Loucy (cell line): ENCODE measurements around the gene ATP2A2.

Experiments
- H2AFZ ChIP-seq: fragments of 200-600 bp; sonication (generic); 2 replicates; pipeline ENCODE4 v1.6.0; 2016; ENCODE audit warnings: antibody characterized with exemption, mild to moderate bottlenecking, low read length, moderate library complexity
- H3F3A ChIP-seq: fragments of 200-600 bp; 2 replicates; pipeline ENCODE4 v1.6.0; 2016; ENCODE audit warnings: antibody characterized with exemption, low read depth, mild to moderate bottlenecking
- H3K27me3 ChIP-seq: fragments of 200-600 bp; sonication (generic); 2 replicates; pipeline ENCODE4 v1.6.1; 2014; ENCODE audit warnings: low read length, mild to moderate bottlenecking; ENCODE audit not compliant: insufficient read depth, poor library complexity, severe bottlenecking
- H3K36me3 ChIP-seq: fragments of 200-600 bp; sonication (generic); 2 replicates; pipeline ENCODE4 v1.6.1; 2016; ENCODE audit warnings: low read length; ENCODE audit not compliant: insufficient read depth
- H3K4me1 ChIP-seq: fragments of 200-600 bp; sonication (generic); 2 replicates; pipeline ENCODE4 v1.5.1; 2014; ENCODE audit warnings: low read length, mild to moderate bottlenecking; ENCODE audit not compliant: insufficient read depth, poor library complexity, severe bottlenecking
- H3K4me2 ChIP-seq: fragments of 200-600 bp; sonication (generic); 2 replicates; pipeline ENCODE4 v1.6.0; 2014; ENCODE audit warnings: antibody characterized with exemption, low read length, low read depth, mild to moderate bottlenecking; ENCODE audit not compliant: poor library complexity, severe bottlenecking
- H3K4me3 ChIP-seq: fragments of 200-600 bp; sonication (generic); 2 replicates; pipeline ENCODE4 v1.5.1; 2014; ENCODE audit warnings: low read length, mild to moderate bottlenecking, mixed read lengths; ENCODE audit not compliant: poor library complexity, severe bottlenecking
- H3K79me2 ChIP-seq: fragments of 200-600 bp; sonication (generic); 2 replicates; pipeline ENCODE4 v1.6.1; 2014; ENCODE audit warnings: low read length; ENCODE audit not compliant: insufficient read depth
- H3K9ac ChIP-seq: fragments of 200-600 bp; sonication (generic); 2 replicates; pipeline ENCODE4 v1.6.0; 2014; ENCODE audit warnings: mild to moderate bottlenecking, low read depth, low read length, moderate library complexity; ENCODE audit not compliant: poor library complexity, severe bottlenecking
- H3K9me2 ChIP-seq: fragments of 200-600 bp; sonication (generic); replicated peaks from 2 replicates; pipeline ENCODE4 v1.6.1; 2016; ENCODE audit warnings: low read depth, low read length, mixed read lengths
- H3K9me3 ChIP-seq: fragments of 200-600 bp; sonication (generic); 2 replicates; pipeline ENCODE4 v1.6.1; 2014; ENCODE audit warnings: mild to moderate bottlenecking, antibody characterized with exemption, low read length, low read depth; ENCODE audit not compliant: insufficient read depth
- H4K20me1 ChIP-seq: fragments of 200-600 bp; sonication (generic); 2 replicates; pipeline ENCODE4 v1.6.0; 2014; ENCODE audit warnings: antibody characterized with exemption, low read length, mild to moderate bottlenecking; ENCODE audit not compliant: insufficient read depth, poor library complexity, severe bottlenecking
- EZH2phosphoT487 ChIP-seq: fragments of 200-600 bp; IDR thresholded peaks from 2 replicates; pipeline ENCODE4 v1.6.1; 2018; ENCODE audit warnings: antibody characterized with exemption, mild to moderate bottlenecking, moderate library complexity, borderline replicate concordance
- TF ChIP-seq, protein P1 (sequence below): fragments of 200-600 bp; sonication (generic); conservative IDR thresholded peaks from 2 replicates; pipeline ENCODE4 v1.5.1; 2014; ENCODE audit warnings: mild to moderate bottlenecking, antibody characterized with exemption, low read length

ATP2A2 gene

DNA sequence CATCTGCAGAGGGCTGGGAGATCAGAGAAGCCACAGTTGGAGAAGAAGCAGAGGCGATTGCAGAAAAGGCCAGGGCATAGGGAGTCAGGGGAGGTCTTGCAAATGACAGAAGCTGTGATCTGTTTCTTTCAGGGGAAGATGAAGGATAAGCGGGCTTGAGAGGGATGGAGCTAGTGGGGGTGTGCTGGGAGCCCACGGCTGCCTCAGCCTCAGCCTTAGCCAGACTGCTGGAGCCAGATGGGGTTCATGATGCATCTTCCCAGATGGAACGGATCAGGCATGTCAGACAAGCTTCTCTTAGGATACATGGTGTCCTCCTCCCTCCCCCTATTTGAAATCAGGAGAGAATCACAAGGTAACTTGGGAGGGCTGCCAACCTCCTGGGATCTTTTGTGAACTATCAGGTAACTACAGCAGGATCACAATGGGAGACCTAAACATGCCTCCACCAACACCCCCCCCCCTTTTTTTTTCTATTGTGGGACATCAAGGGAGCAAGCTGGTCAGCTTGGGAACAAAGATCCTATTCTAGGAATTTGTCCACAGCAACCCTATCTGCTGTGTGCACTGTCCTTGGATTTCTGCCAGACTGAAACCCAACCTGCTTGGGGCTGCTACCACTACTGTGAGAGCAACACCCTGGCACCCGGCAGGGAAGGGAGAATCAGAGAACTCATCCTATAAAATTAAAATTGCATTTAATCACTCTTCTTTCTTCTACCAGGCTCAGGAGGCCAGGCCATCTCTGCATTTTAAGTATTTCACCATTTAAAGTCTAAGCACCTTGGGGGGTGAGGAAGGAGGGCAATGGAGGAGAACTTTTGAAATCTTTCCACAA is 10.7 kb upstream of the ATP2A2 start:
- H3K4me2 ChIP-seq, result no peak overlapping the region
- no peaks in the 10 kb centered on the region for H3K4me1 ChIP-seq
- H3F3A ChIP-seq, result no peaks in the 10 kb centered on the region
- H3K36me3 ChIP-seq, result no peaks in the 10 kb centered on the region
- H3K79me2 ChIP-seq, result no peaks in the 10 kb centered on the region
- TF ChIP-seq, protein P1, sequence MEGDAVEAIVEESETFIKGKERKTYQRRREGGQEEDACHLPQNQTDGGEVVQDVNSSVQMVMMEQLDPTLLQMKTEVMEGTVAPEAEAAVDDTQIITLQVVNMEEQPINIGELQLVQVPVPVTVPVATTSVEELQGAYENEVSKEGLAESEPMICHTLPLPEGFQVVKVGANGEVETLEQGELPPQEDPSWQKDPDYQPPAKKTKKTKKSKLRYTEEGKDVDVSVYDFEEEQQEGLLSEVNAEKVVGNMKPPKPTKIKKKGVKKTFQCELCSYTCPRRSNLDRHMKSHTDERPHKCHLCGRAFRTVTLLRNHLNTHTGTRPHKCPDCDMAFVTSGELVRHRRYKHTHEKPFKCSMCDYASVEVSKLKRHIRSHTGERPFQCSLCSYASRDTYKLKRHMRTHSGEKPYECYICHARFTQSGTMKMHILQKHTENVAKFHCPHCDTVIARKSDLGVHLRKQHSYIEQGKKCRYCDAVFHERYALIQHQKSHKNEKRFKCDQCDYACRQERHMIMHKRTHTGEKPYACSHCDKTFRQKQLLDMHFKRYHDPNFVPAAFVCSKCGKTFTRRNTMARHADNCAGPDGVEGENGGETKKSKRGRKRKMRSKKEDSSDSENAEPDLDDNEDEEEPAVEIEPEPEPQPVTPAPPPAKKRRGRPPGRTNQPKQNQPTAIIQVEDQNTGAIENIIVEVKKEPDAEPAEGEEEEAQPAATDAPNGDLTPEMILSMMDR, result no peak
- TF ChIP-seq EZH2phosphoT487, result no peak
- no peaks in the 10 kb centered on the region for H3K9me3 ChIP-seq
- H3K9ac ChIP-seq, result no peak overlapping the region
- H4K20me1 ChIP-seq, result no peaks in the 10 kb centered on the region
- H3K9me2 ChIP-seq, result no peaks in the 10 kb centered on the region
- H3K27me3 ChIP-seq, result no peaks in the 10 kb centered on the region
- H2AFZ ChIP-seq, result no peak overlapping the region
- H3K4me3 ChIP-seq, result no peak overlapping the region

DNA sequence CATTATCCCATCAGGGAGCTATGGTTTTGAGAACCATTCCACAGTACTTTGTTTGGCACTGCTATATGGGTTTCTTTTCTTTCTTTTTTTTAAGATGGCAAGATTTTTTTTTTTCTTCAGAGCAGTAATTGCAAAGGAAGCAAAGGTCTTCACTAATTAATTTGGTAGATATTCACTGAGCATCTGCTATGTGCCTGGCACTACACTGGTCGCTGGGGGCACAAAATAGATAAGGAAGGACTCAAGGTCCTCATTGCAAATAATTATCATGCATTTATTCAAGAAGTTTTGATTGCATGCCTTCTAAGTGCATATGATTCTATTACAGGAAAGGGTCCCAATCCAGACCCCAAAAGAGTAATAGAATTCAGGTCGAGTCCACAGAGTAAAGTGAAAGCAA is 10.0 kb upstream of the ATP2A2 start:
- Histone ChIP-seq H3K9ac (no peak overlapping the region), H4K20me1 (no peaks in the 10 kb centered on the region), H3K79me2 (no peaks in the 10 kb centered on the region), H3K4me1 (no peaks in the 10 kb centered on the region), H3K9me3 (no peaks in the 10 kb centered on the region), H3K4me2 (no peak overlapping the region), H3K9me2 (no peaks in the 10 kb centered on the region), H3F3A (no peaks in the 10 kb centered on the region), H3K36me3 (no peaks in the 10 kb centered on the region), H2AFZ (no peak overlapping the region), H3K4me3 (no peak overlapping the region), H3K27me3 (no peaks in the 10 kb centered on the region)
- TF ChIP-seq EZH2phosphoT487, result no peak
- TF ChIP-seq, protein P1, result no peak

DNA sequence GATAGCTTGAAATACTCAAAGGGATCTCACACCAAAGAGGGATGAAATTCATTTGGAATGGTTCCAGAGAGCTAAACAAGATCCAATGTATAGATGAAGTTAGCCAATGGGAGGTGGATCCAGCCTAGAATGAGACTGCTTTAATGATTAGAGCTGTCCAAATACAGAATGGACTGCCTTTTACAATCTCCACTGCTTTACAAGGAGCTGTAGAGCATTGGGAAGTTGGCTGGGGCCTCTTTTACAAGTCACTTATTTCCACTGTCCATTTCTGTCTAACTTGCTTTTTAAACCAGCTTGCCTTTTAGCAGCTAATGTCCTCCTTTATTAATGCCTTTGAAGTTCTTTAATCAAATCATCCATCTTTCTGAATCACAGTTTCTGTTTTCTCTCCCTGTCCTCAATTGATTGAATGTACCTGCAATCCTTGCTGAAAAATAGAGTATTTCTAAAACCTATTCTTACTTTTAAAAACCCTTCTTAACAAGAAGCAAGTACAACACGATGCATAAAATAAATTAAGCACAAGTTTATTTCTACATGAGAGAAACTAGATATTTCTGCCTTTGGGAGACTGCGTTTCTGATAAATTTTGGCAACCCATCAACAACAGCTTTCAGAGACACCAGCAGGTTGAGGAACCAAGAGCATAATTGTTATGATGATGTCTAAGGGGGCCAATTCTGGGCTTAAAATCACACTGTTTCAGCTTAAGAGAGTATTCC is 3.4 kb upstream of the ATP2A2 start:
- Histone ChIP-seq H3K4me1 (peaks cover 16% of the 10 kb centered on the region), H2AFZ (no peak overlapping the region), H3K36me3 (no peaks in the 10 kb centered on the region), H3K27me3 (no peaks in the 10 kb centered on the region), H3K4me2 (no peak overlapping the region), H3K9ac (no peak overlapping the region), H3K79me2 (peaks cover 12% of the 10 kb centered on the region), H3K4me3 (no peak overlapping the region), H3K9me2 (no peaks in the 10 kb centered on the region), H4K20me1 (peaks cover 8% of the 10 kb centered on the region), H3K9me3 (no peaks in the 10 kb centered on the region), H3F3A (0 out of 2 replicates have a peak, but pooled peaks cover 3% of the 10 kb centered on the region)
- no peak for TF ChIP-seq EZH2phosphoT487
- TF ChIP-seq, protein P1, result no peak
